ENCODE results near the gene C1QA. TPM values are rescaled to one million over a fixed set of nuclear protein-coding genes. Genes with fewer than 3 reads are reported as not detected.
"Not testable (repeated sequence)": the region's sequence is repeated elsewhere in the genome, so short reads cannot be mapped to it uniquely, and the experiment has no call there.

The C1QA gene
- total RNA-seq, 1 experiment from 2014 or later: not detected

- DNase-seq (ENCODE audit: low read depth): peak; percentile 56
These were observed 2.9 kb downstream of the C1QA start for GRCh38 chr1:22639286-22639685.

- no peak for DNase-seq (ENCODE audit: low read depth)
These were observed 4.8 kb downstream of the C1QA start for GRCh38 chr1:22641247-22641646.

DNA sequence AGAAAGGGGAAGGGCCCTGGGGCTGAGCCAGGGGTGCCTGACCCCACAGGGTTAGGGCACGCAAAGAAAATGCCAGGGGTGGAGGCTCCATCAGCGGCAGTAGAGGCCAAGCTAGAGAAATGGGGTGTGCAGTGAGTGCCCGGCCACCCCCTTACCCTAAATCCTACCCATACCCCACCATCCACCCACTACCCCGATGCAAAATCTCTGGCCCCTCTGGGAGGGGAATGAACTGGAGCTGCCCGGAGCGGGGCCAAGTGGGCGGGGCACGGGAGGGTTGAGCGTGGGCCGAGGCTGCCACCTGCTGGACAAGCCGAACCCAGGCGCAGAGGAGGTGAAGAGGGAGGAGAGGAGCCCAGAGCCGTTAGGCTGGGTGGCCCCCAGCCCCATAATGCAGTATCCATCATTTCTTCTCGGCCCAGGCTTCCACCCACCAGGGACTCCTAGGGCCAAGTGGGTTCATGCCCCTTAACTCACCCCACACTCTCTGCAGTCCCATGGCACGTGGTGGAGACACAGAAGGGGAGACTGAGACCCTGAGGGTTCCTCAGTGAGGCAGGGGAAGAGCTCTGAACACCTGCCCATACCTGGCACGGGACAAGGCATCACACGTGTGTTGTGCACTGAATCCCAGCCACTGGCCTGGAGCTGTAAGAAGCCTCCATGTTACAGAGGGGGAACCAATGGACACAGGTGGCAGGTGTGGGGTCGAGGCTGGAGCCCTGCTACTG, 5.6 kb downstream of the C1QA start:
- peak; percentile 47 for DNase-seq (ENCODE audit: low read depth)

- no peak for DNase-seq (ENCODE audit: low read depth)
These were observed 7.0 kb downstream of the C1QA start, which contains the start of gene C1QC for GRCh38 chr1:22643381-22643780. TSS of gene C1QC (plus strand) at chr1:22643633. CDS start at chr1:22644024, 391 bp downstream.

DNA sequence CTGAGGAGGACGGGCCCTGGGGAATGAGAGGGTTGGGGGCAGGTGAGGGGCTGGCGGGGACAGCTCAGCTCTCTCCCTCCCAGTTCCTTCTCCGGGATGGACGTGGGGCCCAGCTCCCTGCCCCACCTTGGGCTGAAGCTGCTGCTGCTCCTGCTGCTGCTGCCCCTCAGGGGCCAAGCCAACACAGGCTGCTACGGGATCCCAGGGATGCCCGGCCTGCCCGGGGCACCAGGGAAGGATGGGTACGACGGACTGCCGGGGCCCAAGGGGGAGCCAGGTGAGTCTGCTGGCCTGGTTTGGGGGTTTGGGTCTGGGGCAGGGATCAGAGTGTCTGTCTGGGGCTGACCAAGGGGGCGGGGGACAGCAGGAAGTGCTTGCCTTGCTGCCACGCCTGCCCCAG, 7.5 kb downstream of the C1QA start:
- DNase-seq (ENCODE audit: low read depth): no peak

DNA sequence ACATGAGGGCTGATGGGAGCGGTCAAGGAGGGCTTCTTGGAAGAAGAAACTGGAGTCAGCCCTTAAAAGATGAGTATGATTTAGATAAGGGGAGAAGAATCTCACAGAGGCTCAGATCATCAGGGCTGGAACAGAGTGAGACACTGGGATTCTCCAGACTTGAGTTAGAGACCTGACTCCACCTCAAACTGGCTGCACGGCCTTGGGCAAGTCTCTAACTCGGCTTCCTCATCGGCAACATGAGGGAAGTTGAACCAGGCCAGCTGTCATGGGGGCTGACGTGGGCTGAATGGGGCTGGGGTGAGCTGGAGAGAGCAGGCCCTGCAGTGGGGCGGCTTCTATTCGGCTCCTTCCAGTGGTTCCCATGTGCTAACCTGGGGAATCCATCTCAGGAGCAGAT, 9.5 kb downstream of the C1QA start:
- DNase-seq (ENCODE audit: low read depth): no peak

DNA sequence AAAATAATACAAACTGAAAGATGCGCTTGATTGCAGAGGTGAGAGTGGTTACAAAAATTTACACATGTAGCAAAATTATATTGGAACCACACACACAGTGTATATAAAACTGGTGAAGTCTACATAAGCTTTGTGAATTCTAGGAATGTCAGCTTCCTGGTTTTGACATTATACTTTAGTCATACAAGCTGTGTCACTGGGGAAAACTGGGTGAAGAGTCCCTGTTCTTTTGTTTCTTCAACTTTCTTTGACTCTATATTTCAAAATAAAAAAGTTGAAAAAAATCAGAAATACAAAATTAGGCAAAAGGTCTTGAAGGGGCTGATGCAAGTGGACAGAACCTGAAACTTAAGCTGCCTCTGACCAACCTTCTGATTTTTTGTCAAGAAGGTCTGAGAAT, 10.0 kb downstream of the C1QA start:
- no peak for DNase-seq (ENCODE audit: low read depth)

DNA sequence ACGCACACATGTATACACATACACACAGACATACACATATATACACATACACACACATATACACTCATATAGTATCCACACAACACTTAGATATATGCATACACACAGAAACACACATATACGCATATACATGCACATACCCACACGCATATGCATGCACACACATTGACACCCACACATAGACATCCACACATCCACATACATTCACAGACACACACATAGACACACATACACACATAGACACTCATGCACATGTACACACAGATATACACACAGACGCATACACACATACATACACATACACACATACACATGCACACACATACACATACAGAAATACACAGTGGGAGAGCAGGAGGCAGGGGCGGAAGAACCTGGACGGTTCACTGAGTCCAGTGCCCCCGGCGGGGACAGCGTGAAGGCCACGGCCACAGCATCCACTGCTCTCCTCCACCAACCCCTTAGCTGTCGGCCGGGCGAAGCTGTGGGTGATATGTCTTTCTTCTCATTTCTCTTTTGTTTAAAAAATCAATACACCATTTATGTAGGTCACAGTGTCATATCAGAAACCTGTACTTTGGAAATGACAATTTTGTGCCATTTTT, 13.8 kb downstream of the C1QA start:
- DNase-seq (ENCODE audit: low read depth): no peak

GRCh38 chr1:22651941-22652856, 15.8 kb downstream of the C1QA start:
- no peak for DNase-seq (ENCODE audit: low read depth)

DNA sequence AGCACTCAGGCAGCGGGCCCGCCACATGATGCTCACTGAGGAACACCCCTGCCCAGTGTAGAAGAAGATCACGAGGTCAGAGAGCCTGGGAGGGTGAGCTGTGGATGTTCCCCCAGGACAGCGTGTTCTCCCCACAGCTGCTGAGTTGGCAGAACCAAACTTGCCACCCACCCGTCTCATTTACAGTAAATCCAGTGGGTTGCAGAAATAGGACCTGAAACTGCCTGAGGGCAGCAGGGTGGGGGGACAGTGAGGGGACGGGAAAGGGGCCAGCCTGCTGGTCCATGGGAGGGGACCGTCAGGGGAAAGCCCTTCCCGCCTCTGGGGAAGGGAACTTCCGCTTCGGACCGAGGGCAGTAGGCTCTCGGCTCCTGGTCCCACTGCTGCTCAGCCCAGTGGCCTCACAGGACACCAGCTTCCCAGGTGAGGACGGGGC, 16.5 kb downstream of the C1QA start, which contains the start of gene C1QB:
TSS of gene C1QB (plus strand) at position 356 of the 436 bp plus-strand sequence. CDS start 6,227 bp downstream, outside the sequence.
- DNase-seq (ENCODE audit: low read depth): no peak

DNA sequence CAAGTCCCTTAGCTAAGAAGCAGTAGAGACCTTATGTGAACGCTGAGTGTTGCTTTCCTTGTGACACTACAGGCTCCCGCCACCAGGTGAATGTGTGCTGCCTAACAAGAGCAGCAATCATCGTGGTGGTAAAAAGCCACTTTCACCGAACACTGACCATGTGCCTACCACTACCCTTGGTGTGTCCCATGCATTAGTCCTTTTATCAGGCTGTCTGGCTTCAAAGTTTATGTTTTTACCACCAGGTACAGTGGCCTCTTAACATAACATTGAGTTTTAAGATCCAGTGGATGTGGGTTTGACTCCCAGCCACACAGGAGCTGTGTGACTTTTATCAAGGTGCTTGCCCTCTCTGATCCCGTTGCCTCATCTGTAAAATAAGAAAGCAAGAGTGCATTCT, 18.3 kb downstream of the C1QA start:
- no peak for DNase-seq (ENCODE audit: low read depth)

- DNase-seq (ENCODE audit: low read depth): no peak
These were observed 22.1 kb downstream of the C1QA start for GRCh38 chr1:22658385-22659163.

- no peak for DNase-seq (ENCODE audit: low read depth)
These were observed 24.4 kb downstream of the C1QA start for GRCh38 chr1:22660716-22661241.

DNA sequence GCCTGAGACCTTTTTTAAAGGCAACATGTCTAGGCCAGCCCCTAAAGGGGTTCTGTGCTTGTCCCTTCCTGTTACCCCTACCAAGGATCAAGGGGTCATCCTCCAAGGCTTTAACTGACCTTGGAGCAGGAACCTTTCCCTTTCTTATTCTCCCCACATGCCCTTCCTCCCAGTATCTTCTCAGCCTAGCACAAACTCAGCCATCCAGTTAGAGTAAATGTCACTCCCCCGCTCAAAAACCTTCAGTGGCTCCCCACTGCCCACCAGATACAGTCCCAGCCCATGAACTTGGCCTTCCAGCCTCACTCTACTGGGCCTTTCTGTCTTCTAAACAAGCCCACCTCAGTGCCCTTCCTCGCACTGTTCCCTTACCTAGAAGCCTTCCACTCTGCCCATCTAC, 25.5 kb downstream of the C1QA start:
- DNase-seq (ENCODE audit: low read depth): no peak

DNA sequence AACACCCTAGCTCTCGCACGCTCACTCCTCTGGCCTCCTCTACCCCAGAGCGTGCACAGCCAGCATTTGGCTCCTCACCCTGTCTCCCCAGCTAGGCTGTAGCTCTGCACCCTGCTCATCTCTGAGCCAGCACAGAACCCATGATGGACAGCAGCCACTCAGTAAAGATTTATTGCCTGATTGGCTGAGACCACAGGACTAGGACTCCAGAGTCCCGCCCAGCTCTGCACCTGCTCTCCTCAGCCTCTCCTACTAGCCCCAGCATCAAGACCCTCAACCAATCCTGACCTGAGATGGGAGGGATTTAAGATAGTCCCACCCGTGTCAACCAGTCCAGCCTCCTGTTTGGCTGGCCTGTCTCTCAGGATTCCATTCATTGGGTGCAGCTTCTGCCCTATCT, 25.9 kb downstream of the C1QA start:
- peak; percentile 18 for DNase-seq (ENCODE audit: low read depth)

DNA sequence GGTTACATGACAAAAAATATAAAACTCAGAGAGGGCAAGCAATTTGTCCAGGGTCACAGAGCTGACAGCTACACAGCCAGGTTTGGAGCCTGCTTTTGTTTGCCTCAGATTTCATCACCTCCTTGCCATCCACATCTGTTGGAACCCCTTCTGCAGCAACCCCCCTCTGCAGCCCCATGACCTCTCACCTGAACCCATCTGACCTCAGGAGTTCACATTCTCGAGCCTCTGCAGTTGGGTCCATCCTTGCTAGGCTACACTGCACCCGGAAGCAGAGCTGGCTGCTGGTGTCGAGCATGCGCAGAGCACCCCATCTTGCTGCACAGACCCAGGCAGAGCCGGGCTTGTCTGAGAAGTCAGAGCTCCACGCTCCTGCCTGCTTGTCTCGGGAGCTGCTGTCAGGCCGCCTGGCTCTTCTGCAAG, 26.6 kb downstream of the C1QA start:
- DNase-seq (ENCODE audit: low read depth): no peak

DNA sequence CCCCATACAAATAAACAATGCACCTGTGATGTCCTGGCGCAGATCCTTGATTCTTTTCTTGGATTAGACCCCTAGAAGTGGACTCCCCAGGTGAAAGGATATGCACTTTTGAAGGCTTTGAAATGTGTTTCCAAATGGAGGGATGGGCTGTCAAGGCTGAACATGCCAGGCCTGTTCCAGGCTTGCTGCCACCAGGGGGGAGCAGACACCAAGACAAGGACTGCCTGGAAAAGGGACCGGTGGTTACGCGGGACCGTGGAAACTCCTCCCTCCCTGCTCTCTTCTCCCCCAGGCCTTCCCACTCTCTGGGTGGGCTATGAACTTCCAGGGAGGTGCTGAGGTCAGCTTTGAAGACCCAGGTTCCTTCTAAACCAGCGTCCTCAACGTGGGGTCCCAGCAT, 29.3 kb downstream of the C1QA start:
- DNase-seq (ENCODE audit: low read depth): peak; percentile 34

- no peak for DNase-seq (ENCODE audit: low read depth)
These were observed 30.0 kb downstream of the C1QA start for GRCh38 chr1:22666412-22666811.

- DNase-seq (ENCODE audit: low read depth): not testable (repeated sequence)
These were observed 32.4 kb downstream of the C1QA start for GRCh38 chr1:22668840-22669239.

GRCh38 chr1:22670352-22670975, 34.0 kb downstream of the C1QA start:
- DNase-seq (ENCODE audit: low read depth): no peak

All from HT1080 (cell line).